Left kidney (tissue), 2 donors: ENCODE results near the gene B4GALT1. TPM values are rescaled to one million over a fixed set of nuclear protein-coding genes. Genes with fewer than 3 reads are reported as not detected.
"Not testable (repeated sequence)": the region's sequence is repeated elsewhere in the genome, so short reads cannot be mapped to it uniquely, and the experiment has no call there.

Source experiments
- DNase-seq: peaks from one replicate; pipeline ENCODE4 v3.0.0-alpha.2; 2013
- polyA plus RNA-seq: library from polyadenylated mRNA; unstranded; fragments of 120-200 nt; gene quantifications from one replicate; pipeline ENCODE4 v1.2.1, GENCODE V29; 2013; ENCODE audit not compliant: insufficient read length

The B4GALT1 gene
- polyA plus RNA-seq, 1 donor: 146 TPM

DNA sequence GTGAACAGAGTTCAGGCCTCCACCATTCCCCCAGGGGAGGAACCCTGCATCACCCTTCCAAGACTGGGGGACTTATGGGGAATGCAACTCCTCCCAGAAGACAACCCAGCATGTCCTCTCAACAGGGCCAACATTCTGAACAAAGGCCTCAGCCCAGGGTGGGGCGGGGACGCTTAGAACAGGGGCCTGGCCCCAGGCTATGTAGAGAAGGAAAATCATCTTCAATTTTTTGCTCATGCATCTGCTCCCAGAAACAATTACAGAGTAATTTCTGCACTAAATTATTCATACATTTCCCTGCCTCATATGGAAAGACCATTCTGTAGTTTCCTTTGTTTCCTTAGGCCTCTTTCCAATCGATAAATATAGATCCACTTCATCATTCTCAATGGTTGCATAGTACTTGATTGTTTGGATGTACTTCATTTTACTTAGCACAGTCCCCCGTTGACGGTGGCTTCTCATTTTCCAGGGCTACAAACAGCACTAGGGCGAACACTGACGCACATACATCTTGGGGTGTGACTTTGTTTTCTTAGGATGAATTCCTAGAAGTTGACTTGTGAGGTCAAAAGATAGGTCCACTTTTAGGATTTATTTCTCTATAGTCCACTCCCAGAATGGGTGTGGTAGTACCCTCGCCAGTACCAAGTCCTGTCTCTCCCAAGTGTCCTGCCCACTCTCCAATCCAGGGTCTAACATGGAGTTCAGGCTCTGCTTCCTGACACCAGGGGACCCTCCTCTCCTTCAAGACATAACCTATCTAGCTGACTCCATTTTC, 63.4 kb downstream of the B4GALT1 start:
- DNase-seq: no peak

DNA sequence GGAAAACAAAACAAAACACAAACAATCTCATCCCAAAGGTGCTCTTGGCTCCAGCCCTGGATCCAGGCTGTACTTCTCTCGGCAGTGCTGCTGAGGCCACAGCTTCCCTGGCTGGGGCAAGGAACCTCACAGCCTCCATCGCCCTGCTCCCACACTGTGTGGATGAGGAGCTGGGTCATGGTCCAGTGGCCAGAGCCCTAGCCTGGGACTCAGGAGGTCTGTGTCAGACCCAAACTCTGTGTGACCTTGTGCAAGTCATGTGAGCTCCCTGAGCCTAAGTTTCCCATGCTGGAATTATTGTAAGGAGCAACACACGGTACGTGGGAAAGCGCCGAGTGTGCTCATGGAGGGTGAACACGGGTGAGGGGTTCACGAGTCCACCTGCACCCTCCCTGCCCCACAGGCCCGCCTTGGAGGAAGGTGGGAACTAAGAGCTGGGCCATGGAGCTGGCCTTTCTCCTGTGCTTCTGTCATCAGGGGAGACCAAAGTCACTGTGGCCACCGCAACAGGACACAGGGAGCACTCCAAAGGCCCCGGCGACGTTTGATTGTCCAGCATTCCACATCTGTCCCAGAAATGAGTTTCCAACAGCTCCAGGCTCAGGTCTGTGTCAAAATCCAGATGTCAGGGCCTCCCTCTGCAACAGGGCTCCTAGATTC, 64.5 kb downstream of the B4GALT1 start:
- no peak for DNase-seq

DNA sequence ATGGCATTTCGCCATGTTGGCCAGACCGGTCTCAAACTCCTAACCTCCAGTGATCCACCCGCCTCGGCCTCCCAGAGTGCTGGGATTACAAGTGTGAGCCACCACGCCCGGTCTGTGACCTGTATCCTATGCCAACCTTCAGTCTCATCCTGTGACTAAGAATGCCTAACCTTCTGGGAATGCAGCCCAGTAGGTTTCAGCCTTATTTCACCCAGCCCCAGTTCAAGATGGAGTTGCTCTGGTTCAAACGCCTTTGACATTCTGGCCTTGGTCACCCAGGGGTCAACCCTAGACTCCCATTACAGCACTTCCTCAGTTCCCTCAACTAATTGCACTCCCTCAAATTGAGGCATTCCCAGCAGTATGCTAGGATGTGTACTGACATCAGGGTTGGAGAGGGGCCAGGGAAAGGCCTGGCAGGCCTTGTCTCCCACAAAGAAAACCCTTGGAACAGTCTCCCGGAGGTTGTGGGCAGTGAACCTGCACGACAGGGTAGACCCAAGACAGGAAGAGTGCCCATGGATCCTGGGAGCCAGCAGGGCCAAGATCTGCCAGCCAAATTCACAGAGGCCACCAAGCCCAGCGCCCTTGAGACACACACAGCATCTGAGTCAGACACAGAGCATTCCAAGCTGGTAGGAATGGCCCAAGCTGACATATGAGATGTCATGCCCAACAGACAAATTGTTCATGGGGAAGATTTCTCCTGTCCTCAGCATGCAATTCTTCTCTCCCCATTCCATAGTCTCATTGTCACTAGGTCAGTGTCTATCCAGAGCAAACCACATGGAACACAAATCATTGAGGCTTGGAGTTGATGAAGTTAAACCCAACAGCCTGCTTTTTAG, 65.8 kb downstream of the B4GALT1 start:
- no peak for DNase-seq

DNA sequence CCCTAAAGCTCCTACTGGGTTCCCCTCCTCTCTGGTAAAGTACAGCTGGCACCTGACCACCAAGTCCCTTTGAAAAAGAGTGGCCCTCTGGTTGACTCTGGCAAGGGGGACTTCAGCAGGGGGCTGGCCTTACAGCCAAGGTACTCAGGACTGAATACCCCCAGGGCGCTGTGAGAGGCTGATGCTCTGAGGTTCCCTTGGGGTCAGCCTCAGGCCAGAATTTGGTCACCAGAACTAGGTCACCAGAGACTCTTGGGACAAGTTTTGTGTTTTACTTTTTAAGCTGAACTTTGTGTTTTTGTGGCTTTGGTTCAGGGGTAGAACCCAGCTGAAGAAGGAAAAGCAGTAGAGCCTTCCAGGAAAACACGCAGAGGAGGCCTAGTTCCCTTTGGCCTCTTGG, 67.4 kb downstream of the B4GALT1 start:
- no peak for DNase-seq

DNA sequence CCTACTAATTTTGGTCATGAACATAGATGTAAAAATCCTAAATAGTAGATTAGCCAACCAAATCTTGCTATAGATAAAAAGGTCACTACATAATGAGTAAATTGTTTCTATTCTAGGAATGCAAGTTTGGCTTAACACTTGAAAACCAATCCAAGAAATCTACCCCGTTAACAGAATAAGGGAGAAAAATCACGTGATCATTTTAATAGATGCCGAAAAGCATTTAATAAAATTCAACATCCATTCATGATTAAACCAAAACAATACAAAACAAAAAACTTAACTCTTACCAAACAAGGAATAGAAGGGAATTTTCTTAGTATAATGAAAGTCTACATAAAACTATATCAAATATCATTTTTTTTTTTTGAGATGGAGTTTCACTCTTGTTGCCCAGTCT, 69.9 kb downstream of the B4GALT1 start:
- no peak for DNase-seq

DNA sequence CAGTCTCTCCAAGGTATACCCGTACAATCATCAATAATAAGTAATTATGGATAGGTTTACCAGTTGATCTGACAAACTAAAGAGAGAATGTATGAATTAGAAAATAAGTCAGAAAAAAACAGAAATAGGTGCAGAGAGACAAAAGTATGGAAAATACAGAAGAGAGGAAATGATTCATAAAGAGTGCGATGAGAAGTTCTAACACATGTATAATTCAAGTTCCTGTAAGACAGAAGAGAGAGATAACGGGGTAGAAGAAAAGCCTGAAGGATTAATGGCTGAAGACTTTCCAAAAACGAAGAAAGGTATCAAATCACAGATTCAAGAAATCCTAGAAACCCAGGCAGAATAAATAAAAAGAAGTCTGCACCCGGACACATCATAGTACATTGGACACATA, 74.5 kb downstream of the B4GALT1 start:
- DNase-seq: no peak

DNA sequence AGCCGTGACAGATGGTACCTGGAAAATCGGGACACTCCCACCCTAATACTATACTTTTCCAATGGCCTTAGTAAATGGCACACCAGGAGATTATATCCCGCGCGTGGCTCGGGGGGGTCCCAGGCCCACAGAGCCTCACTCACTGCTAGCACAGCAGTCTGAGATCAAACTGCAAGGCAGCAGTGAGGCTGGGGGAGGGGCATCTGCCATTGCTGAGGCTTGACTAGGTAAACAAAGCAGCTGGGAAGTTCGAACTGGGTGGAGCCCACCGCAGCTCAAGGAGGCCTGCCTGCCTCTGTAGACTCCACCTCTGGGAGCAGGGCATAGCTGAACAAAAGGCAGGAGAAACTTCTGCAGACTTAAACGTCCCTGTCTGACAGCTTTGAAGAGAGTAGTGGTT, 81.5 kb downstream of the B4GALT1 start:
- not testable (repeated sequence) for DNase-seq

DNA sequence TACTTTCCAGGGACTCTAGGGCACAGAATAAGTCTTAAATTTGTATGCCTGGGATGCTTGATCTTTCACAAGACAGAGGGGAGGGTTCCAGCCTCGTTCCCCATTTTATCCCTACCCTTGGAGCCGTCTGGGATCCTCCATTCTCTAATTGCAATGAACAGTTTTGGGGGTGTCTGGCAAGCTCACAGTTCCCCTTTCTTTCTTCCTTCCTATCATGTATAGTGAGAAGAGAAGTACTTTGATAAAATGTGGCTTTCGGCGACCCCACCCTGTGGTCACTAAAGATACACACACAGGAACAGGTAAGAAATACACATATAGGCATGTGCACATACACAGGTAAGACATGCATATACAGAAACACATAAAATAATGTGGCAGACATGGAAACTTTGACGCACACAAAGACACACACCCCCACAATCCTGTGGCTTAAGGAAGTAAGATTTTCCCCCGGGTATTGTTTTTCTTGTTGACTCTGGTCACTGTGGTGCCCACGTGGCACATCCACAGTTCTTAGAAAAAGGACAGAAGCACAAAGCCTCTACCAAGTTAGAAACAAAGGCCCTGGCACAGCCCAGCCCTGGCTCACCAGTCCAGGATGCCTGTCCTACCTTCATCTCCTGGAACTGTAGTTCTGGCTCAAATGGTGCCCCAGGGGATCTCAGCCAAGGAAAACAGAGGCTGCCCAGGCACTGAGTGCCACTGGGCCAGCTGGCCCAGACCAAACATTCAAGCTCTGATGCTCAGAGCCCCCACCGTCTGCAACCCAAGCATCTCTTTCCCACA, 84.4 kb downstream of the B4GALT1 start:
- DNase-seq: no peak

DNA sequence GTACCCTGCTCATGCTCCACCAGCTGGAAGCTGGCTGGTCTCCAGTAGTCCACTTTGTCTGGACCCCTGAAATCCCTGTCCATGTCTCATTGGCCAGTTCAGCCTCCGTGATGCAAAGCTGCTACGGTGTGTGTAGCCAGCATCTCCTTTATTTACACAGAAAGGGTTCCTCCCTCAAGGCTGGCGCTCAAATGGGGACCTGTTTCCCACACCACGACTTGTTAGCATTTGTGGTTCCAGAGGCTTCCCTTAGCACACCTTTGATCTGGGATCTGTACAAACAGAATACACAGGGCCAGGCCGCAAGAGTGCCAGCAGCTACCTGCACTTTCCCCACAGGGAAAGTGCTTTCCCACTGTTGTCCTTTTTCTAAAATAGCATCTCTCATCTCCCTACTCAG, 85.0 kb downstream of the B4GALT1 start:
- no peak for DNase-seq

DNA sequence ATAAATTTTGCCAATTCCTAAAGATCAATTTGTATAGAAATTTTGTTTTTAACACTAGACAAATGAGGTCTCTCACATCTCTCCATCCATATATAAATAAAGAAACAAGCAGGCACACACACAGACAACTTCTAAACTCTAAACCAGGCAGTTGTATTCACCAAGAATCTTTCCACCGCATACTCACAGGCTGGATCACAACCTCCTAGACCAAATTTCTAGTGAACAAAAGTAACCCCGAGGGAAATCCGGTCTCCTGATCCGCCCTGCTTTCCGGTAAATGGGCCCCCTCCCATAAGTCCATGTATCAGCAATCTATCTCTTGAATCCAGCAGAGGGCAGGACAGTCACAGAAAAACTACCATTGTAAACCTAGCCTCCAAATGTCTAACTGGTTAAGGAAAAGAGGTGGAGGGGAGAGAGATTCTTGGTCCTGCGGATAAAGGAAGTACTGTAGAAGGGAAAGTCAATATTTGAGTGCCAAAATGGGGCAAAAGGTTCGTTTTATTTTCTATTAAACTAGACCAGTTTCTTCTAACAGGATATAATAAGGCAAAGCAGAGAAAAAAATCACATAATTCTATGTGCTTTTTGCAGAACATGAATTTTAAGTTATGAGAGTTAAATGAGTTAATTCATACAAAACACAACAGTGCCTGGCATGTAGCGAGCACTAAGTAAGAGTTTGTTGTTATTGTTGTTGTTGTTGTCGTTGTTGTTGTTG, 85.8 kb downstream of the B4GALT1 start:
- peak; percentile 88 for DNase-seq

DNA sequence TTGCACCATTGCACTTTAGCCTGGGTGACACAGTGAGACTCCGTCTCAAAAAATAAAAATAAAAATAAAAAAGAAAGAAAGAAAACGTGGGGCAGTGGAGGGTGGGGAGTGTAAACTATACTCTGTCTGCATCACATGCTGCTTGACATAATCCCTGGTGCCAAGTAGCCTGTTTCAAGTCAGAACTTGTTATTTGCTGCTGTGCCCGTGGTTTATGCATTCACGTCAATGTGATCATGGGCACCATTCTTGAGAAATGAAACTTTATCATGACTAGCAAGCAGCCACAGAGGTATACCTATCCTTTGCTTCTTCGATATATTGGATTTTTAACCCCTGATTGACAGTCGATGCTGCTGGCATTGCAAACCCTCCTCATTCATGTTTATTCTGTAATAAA, 86.6 kb downstream of the B4GALT1 start:
- no peak for DNase-seq

DNA sequence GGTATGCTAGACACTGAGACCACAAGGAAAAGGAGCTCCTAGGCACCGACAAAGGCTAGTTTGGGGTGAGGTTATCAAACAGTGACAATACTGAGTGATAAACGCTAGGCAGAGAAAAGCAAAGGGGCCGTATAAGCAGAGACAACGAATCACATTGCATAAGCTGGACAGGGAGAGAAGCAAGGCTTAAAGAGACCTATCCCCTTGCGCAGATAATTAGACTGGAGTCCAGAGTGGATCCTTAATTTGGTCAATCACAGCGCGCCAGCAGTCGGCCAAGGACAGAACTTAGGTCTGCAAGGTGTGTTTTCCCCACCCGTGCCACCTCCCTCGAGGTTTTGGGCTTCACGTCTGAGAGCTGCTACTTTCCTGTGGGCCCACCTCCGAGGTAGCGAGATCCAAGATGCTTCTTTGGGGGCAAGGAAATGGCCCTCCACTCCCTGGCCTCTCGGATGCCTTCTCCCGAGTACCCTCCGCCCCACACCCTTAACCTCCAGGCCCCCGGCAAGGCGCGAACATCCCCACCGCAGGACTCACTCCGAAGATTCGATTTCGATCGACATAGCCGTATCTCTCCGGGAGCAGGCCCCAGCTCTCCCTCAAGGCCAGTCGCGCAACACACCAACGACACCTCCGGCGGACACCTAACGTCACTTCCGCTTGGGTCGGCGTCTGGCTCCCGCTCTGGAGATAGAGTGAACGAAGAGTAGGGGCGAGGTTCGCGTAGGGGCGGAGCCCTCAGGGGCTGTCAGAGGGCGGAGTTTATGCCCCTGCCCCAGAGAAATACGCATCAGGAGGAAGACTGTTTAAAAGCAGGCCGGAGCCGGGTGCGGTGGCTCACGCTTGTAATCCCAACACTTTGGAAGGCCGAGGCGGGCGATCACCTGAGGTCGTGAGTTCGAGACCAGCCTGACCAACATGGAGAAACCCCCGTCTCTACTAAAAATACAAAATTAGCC, 90.8 kb downstream of the B4GALT1 start, which contains the start of gene SMU1:
Gene SMU1, minus strand, starts transcription at position 629 of the 959 bp plus-strand sequence. Its CDS starts 66 bp downstream, at position 563.
- peak; percentile 98 for DNase-seq

DNA sequence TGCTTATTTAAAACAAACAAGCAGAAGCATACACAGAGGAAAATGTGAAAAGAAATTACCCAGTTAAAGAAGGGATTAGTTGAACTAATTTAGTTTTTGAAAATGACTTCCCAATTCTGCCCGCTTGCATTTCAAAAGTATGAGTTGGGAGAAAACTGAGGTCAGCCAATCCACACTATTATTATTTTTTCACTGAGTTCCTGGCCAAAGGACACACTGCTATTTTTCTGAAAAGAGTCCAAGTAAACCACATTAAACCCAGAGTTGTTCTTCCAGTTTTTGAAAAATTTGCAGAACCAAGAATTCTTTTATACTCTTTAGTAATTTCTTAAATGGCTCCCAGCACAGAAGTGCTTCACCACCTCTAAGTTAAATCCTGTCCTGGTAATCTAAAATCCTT, 98.1 kb downstream of the B4GALT1 start:
- DNase-seq: no peak

DNA sequence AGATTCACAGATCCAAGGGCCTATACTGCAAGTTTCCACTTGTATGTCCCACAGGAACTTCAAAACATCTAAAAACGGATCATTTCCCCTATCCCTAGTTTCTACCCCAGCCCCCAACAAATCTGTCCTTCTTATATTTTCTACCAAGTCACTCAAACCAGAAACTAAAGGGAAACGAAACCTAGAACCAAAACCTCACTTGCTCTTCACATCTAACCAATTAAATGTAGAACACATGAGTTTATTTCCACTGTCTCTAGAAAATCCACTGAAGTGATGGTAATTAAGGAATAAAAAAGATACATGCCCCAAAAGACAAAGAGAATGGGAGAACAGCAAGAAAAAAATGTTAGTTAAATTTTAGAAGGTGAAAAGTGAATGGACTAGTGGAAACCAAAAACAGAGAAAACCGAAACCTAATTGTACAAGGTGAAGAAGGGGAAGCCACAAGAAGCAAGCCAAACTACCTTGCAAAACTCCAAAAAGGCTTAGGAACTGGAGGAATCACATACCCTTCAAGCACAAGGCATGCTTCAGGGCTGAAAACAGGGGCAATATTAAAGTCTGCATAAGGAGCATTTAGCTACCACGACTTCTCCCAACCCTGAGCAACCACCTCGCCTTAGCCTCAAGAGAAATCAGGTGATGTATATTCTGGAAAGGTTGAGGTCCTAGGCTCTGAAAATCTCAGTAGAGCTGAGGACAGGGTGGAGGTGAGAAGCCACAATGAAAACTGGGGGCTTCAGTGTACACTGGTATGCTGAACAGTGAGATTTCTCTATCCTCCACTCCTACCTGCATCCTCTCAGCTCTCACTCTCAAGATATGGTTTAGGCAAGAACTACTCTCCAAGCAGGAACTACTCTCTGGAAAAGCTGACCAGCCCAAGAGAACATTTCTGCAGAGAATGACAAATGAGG, 101.7 kb downstream of the B4GALT1 start:
- no peak for DNase-seq
